Measurements from ENCODE around the gene GET3. TPM values are rescaled to one million over a fixed set of nuclear protein-coding genes. Genes with fewer than 3 reads are reported as not detected.

GET3 gene
- total and polyA plus RNA-seq, 2 of the 13 experiments (the other 11 are each of a cell fraction or from before 2014, with no cell fraction given): 57.7 to 59.4 TPM

GRCh38 chr19:12791345-12792050, 54.2 kb downstream of the GET3 start, which contains the start of gene JUNB (continued):
- TF ChIP-seq GRHL1 (CRISPR knock-in tag; conservative IDR thresholded peaks at IDR 0.05): no peak
- no peak; the same call in 1 of the 2 replicates for TF ChIP-seq HCFC1 (IDR thresholded peaks at IDR 0.05; ENCODE audit: low read depth, low read length)
- TF ChIP-seq NBN (conservative IDR thresholded peaks at IDR 0.05): no peak
- TF ChIP-seq KIAA2018 (CRISPR knock-in tag; IDR thresholded peaks at IDR 0.05; ENCODE audit: borderline replicate concordance): 0 out of 2 replicates have a peak, but pooled peaks have one; percentile 61
- no peak for TF ChIP-seq MATR3 (CRISPR knock-in tag; IDR thresholded peaks at IDR 0.05)
- peak; percentile 79; the same call in 1 of the 2 replicates for TF ChIP-seq HNRNPUL1 (IDR thresholded peaks at IDR 0.05; ENCODE audit: low read depth, low read length)
- no peak for TF ChIP-seq ISX (CRISPR knock-in tag; conservative IDR thresholded peaks at IDR 0.05)
- no peak for TF ChIP-seq TRIM24 (CRISPR knock-in tag; IDR thresholded peaks at IDR 0.05)
- no peak for TF ChIP-seq ZNF160 (CRISPR knock-in tag; IDR thresholded peaks at IDR 0.05)
- 0 out of 2 replicates have a peak, but pooled peaks have one; percentile 56 for TF ChIP-seq ZNF674 (CRISPR knock-in tag; IDR thresholded peaks at IDR 0.05; ENCODE audit: low read depth)
- TF ChIP-seq CHD4 (IDR thresholded peaks at IDR 0.05; ENCODE audit: borderline replicate concordance, low read length): no peak
- TF ChIP-seq ZNF180 (CRISPR knock-in tag; IDR thresholded peaks at IDR 0.05; ENCODE audit: borderline replicate concordance, low read depth): no peak

Data from HepG2 (cell line).